Middle frontal gyrus (tissue), 1 donor: ENCODE data around the gene CFAP161.

Source experiments
- DNase-seq: peaks from one replicate; pipeline ENCODE4 v3.0.0-alpha.2; 2015; ENCODE audit warnings: low spot score; ENCODE audit errors: extremely low spot score

CFAP161 gene

GRCh38 chr15:81182756-81183438 is 48.8 kb downstream of the CFAP161 start:
- DNase-seq = no peak

- DNase-seq = no peak
These were observed 49.3 kb downstream of the CFAP161 start for GRCh38 chr15:81183439-81183775.

- no peak for DNase-seq
These were observed 50.1 kb downstream of the CFAP161 start for GRCh38 chr15:81184188-81184587.

- DNase-seq = no peak
These were observed 51.7 kb downstream of the CFAP161 start for GRCh38 chr15:81185631-81186295.

- no peak for DNase-seq
These were observed 54.3 kb downstream of the CFAP161 start for GRCh38 chr15:81188354-81188753.

- no peak for DNase-seq
These were observed 55.7 kb downstream of the CFAP161 start for GRCh38 chr15:81189583-81190283.

- no peak for DNase-seq
These were observed 56.9 kb downstream of the CFAP161 start for GRCh38 chr15:81190922-81191507.

GRCh38 chr15:81191701-81192100 is 57.6 kb downstream of the CFAP161 start:
- DNase-seq = no peak

- DNase-seq = no peak
These were observed 60.7 kb downstream of the CFAP161 start for GRCh38 chr15:81194723-81195122.

- no peak for DNase-seq
These were observed 61.3 kb downstream of the CFAP161 start for GRCh38 chr15:81195339-81195864.

GRCh38 chr15:81196576-81197254 is 62.6 kb downstream of the CFAP161 start, which contains the start of gene IL16:
Gene IL16 (plus strand): TSS chr15:81196879. CDS start chr15:81225400, 28,521 bp downstream.
- DNase-seq = no peak

GRCh38 chr15:81197255-81197630 is 63.2 kb downstream of the CFAP161 start:
- no peak for DNase-seq

- no peak for DNase-seq
These were observed 63.7 kb downstream of the CFAP161 start for GRCh38 chr15:81197688-81198281.
